ENCODE measurements around the gene KAZALD1.
"Not testable (repeated sequence)": the region's sequence is repeated elsewhere in the genome, so short reads cannot be mapped to it uniquely, and the experiment has no call there.

Gene KAZALD1

GRCh38 chr10:101030496-101031127 lies 31.2 kb upstream of the KAZALD1 start:
- no peak for DNase-seq

- peak; percentile 70 for DNase-seq
Measured at GRCh38 chr10:101031128-101031795, 30.5 kb upstream of the KAZALD1 start, which contains the start of the genes PDZD7 and SFXN3. Gene PDZD7, minus strand, starts transcription at chr10:101031129. Its CDS starts 910 bp downstream, at chr10:101030219. Gene SFXN3, plus strand, starts transcription at chr10:101031234. Its CDS starts 3,461 bp downstream, at chr10:101034695.

- DNase-seq = peak; percentile 35
Measured at GRCh38 chr10:101031796-101032636, 29.8 kb upstream of the KAZALD1 start.

DNA sequence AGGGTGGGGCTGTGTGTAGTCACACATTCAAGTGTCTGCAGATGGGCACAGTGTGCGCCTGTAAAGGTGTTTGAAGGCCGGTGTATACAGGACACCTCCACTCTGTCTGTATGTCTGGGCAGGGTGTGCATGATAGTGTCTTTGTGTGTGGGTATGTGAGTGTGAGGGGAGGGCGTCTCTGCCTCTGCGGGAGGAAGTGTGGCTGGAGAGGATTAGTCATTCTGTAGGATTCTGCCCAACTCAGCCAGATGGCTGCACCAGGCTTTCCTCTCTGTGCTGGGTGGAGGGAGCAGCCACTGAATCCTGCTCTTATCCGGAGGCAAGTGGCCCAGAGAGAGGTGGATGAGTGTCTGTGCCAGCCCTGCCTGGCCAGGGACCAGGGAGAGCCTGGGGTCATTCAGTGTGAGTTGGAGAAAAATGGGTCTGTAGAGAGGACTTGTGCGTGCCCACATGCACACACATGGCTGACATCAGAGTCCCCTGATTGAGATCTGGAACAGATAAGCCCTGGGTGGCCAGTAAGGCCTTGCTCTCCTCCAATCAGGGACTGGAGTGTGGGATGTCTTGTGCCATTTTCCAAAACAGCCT lies 29.1 kb upstream of the KAZALD1 start:
- no peak for DNase-seq

- no peak for DNase-seq
Measured at GRCh38 chr10:101033276-101033675, 28.5 kb upstream of the KAZALD1 start.

DNA sequence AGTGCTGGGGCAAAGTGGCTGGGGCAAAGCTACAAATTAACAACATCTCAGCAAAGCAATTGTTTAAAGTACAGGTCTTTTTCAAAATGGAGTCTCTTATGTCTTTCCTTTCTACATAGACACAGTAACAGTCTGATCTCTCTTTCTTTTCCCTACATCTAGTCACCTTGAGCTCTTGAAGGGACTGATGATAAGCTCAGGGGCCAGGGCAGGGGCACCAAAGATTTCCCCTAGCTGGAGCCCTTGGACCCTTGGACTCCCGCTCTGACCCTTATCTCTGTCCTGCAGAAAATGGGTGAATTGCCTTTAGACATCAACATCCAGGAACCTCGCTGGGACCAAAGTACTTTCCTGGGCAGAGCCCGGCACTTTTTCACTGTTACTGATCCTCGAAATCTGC lies 27.4 kb upstream of the KAZALD1 start:
- DNase-seq = not testable (repeated sequence)

DNA sequence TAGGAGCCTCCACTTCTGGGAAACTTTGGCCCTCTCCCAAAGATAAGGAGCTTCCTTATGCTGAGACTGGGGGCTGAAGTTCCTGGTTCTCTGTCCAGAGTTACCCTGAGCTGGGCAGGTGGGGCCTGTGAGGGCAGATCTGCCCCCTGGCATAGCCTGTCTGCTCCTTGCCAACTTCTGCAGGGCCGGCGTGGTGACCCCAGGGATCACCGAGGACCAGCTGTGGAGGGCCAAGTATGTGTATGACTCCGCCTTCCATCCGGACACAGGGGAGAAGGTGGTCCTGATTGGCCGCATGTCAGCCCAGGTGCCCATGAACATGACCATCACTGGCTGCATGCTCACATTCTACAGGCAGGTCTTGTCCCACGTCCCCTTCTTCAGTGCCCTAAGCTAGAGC lies 26.5 kb upstream of the KAZALD1 start:
- no peak for DNase-seq

- no peak for DNase-seq
Measured at GRCh38 chr10:101035916-101036702, 25.7 kb upstream of the KAZALD1 start.

GRCh38 chr10:101036726-101037125 lies 25.1 kb upstream of the KAZALD1 start:
- no peak for DNase-seq

GRCh38 chr10:101038484-101038883 lies 23.3 kb upstream of the KAZALD1 start:
- no peak for DNase-seq

DNA sequence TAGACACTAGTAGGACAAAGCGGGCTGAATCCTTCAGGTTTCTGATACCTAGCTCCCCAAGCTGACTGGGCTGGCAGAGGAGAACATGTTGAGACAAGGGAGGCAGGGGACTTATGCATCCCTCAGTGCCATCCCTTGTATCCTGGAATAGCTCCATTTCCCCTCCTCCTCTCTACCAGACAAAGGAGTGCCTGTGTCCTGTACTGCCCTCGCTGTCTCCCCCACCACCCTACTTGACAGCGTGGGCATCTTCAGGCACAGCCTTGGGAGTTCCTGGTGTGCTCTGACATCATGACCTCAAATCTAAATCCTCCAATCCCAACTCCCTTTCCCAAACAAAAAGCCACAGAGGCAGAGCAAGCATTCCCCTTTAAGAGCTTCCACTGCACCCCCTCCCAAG lies 21.7 kb upstream of the KAZALD1 start:
- no peak for DNase-seq

DNA sequence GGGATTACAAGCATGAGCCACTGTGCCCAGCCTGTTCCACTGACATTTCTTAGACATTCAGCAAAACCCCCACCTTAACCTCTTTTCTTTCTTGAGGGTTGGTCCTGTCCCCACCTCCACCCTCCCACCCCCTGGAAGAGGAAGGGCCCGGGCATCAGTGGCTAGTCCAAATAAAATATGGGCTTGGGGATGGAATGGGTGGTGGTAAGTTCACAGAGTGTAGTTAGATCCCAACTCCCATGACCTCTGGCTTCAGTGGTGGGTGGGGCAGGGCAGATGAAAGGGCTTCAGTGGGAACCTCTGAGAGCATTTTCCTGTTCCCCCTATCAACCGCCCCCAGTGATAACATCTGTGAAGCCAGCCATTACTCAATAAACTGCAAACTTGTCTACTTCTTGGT lies 20.9 kb upstream of the KAZALD1 start:
- no peak for DNase-seq

DNA sequence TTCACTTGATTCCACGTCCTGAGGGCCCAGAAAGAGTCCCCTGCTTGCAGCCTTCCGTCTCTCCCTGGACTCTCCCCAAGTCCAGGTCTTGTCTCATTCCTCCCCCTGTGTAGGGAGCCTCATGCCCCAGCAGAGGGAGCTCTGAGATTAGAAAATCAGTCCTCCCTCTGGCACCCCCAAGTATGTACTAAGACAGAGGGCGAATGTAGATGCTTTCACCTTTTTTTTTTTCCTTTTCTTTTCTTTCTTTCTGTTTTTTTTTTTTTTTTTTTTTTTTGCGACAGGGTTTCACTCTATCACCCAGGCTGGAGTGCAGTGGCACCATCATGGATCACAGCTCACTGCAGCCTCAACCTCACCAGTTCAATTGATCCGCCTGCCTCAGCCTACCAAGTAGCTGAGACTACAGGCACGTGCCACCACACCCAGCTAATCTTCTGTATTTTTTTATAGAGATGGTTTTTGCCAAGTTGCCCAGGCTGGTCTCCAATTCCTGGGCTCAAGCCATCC lies 20.5 kb upstream of the KAZALD1 start:
- DNase-seq = peak; percentile 12

GRCh38 chr10:101042118-101042517 lies 19.7 kb upstream of the KAZALD1 start:
- no peak for DNase-seq

- peak; percentile 80 for DNase-seq
Measured at GRCh38 chr10:101042667-101043362, 19.0 kb upstream of the KAZALD1 start.

DNA sequence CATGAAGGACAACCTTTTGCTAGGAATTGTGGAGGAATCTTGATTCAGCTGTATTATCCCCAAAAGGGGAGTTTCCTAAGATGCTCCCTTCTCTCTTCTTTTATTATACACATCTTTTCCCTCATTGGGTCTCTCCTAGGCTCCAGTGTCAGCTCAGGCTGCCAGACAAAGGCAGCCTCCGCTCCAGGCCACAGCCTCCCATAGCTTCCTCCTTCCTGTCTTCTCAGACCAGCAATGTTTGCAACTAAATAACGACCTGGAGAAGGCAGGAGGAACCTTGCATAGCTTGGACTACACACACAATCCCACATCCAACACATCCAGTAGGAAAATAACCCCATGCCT lies 18.5 kb upstream of the KAZALD1 start:
- no peak for DNase-seq

GRCh38 chr10:101044117-101044516 lies 17.7 kb upstream of the KAZALD1 start:
- no peak for DNase-seq

- no peak for DNase-seq
Measured at GRCh38 chr10:101046332-101047238, 15.2 kb upstream of the KAZALD1 start.

- DNase-seq = no peak
Measured at GRCh38 chr10:101047268-101047667, 14.5 kb upstream of the KAZALD1 start.
